CD14-positive monocyte (primary cell): ENCODE data around the gene PRAME. TPM values are rescaled to one million over a fixed set of nuclear protein-coding genes. Genes with fewer than 3 reads are reported as not detected.
A peak's percentile ranks its signal among the peaks of the same experiment; 100 is the strongest.

ENCODE experiments used
- DNase-seq, 3 donors: peaks; one replicate each; pipeline ENCODE4 v3.0.0-alpha.2; 2011 to 2022
- H2AFZ ChIP-seq: 2 replicates; pipeline ENCODE4 v1.6.0; 2012; ENCODE audit warnings: mild to moderate bottlenecking, low read depth, low read length, inconsistent platforms; ENCODE audit not compliant: insufficient read depth, poor library complexity, severe bottlenecking
- H3K27ac ChIP-seq, 2 donors: 1 replicate in 1 of 2; 2 replicates in 1 of 2; pipeline ENCODE4 v1.5.1; 2012 to 2013; ENCODE audit warnings: low read length in 2 of 2, control low read depth in 1 of 2, inconsistent platforms in 1 of 2, low read depth in 1 of 2, mild to moderate bottlenecking in 1 of 2
- H3K27me3 ChIP-seq, 2 donors: one replicate each; pipeline versions ENCODE4 v1.6.0 to v1.6.1; 2011 to 2013; ENCODE audit warnings: low read length in 2 of 2; ENCODE audit not compliant: control insufficient read depth in 2 of 2, insufficient read depth in 2 of 2
- H3K36me3 ChIP-seq, 2 donors: replicated peaks in 1 of 2; 1 replicate in 1 of 2; 2 replicates in 1 of 2; pipeline versions ENCODE4 v1.5.1 to v1.6.1; 2012 to 2013; ENCODE audit warnings: low read length in 2 of 2, control low read depth in 1 of 2, inconsistent platforms in 1 of 2, mild to moderate bottlenecking in 1 of 2; ENCODE audit not compliant: insufficient read depth in 2 of 2, control insufficient read depth in 1 of 2
- H3K4me1 ChIP-seq, 2 donors: 1 replicate in 1 of 2; 2 replicates in 1 of 2; pipeline versions ENCODE4 v1.5.1 to v1.6.1; 2012 to 2013; ENCODE audit warnings: low read length in 2 of 2, control low read depth in 1 of 2, inconsistent platforms in 1 of 2, mild to moderate bottlenecking in 1 of 2, moderate library complexity in 1 of 2; ENCODE audit not compliant: insufficient read depth in 2 of 2, control insufficient read depth in 1 of 2
- H3K4me2 ChIP-seq: replicated peaks from 2 replicates; pipeline ENCODE3; 2012; ENCODE audit warnings: low read length, moderate library complexity, mild to moderate bottlenecking; ENCODE audit not compliant: poor library complexity, severe bottlenecking; ENCODE audit errors: extremely low read depth
- H3K4me3 ChIP-seq, 3 experiments: fragments of 200-600 bp in 1 of 3; sonication (generic) in 1 of 3; replicated peaks in 1 of 3; 1 replicate in 2 of 3; 2 replicates in 1 of 3; pipeline ENCODE4 v1.5.1; 2011 to 2013; ENCODE audit warnings: low read length in 3 of 3, mild to moderate bottlenecking in 3 of 3, control low read depth in 2 of 3, low read depth in 2 of 3, inconsistent platforms in 1 of 3, moderate library complexity in 1 of 3
- H3K79me2 ChIP-seq: 2 replicates; pipeline ENCODE4 v1.6.0; 2012; ENCODE audit warnings: mild to moderate bottlenecking, control low read depth, inconsistent platforms, low read length, moderate library complexity; ENCODE audit not compliant: insufficient read depth
- H3K9ac ChIP-seq: 2 replicates; pipeline ENCODE4 v1.6.0; 2017; ENCODE audit warnings: low read length, mild to moderate bottlenecking; ENCODE audit not compliant: insufficient read depth, poor library complexity, severe bottlenecking
- H3K9me3 ChIP-seq, 2 donors: replicated peaks in 1 of 2; 1 replicate in 1 of 2; 2 replicates in 1 of 2; pipeline versions ENCODE4 v1.5.1 to v1.6.1; 2012 to 2013; ENCODE audit warnings: low read length in 2 of 2, control low read depth in 1 of 2; ENCODE audit not compliant: control insufficient read depth in 1 of 2, insufficient read depth in 1 of 2
- H4K20me1 ChIP-seq: 2 replicates; pipeline ENCODE4 v1.6.0; 2012; ENCODE audit warnings: mild to moderate bottlenecking, low read length, control low read depth, moderate library complexity; ENCODE audit not compliant: insufficient read depth
- H3K27ac Mint-ChIP-seq, 7 donors: one replicate each; pipeline ENCODE4 v1.8.0; 2020; ENCODE audit warnings: mild to moderate bottlenecking in 7 of 7, mixed read lengths in 7 of 7, moderate library complexity in 6 of 7, inconsistent platforms in 2 of 7
- H3K27me3 Mint-ChIP-seq, 3 donors: one replicate each; pipeline ENCODE4 v1.8.0; 2021 to 2022; ENCODE audit warnings: low read depth in 3 of 3, mild to moderate bottlenecking in 3 of 3, mixed read lengths in 3 of 3, moderate library complexity in 3 of 3, inconsistent platforms in 1 of 3
- H3K36me3 Mint-ChIP-seq, 2 donors: one replicate each; pipeline ENCODE4 v1.8.0; 2020; ENCODE audit warnings: mixed read lengths in 2 of 2, inconsistent platforms in 1 of 2, mild to moderate bottlenecking in 1 of 2
- H3K4me1 Mint-ChIP-seq: one replicate; pipeline ENCODE4 v1.8.0; 2020; ENCODE audit warnings: mild to moderate bottlenecking, mixed read lengths
- H3K4me3 Mint-ChIP-seq, 2 donors: one replicate each; pipeline ENCODE4 v1.8.0; 2020; ENCODE audit warnings: mild to moderate bottlenecking in 2 of 2, mixed read lengths in 2 of 2, moderate library complexity in 1 of 2
- H3K9me3 Mint-ChIP-seq, 7 donors: one replicate each; pipeline ENCODE4 v1.8.0; 2020 to 2022; ENCODE audit warnings: mixed read lengths in 7 of 7, mild to moderate bottlenecking in 6 of 7, moderate library complexity in 6 of 7, inconsistent platforms in 2 of 7
- WGBS: methylation state at CpG from one replicate; pipeline ENCODE4 v1.1.5; 2013; ENCODE audit warnings: missing lambda C conversion rate; ENCODE audit not compliant: insufficient coverage; 5-methylcytosine and 5-hydroxymethylcytosine counted together
- intact Hi-C, 2 donors: fragments of 100-400 bp; cut with micrococcal nuclease; formaldehyde crosslinking; loops; one replicate each; pipeline versions ENCODE4 v1.15.0 to v1.15.1; 2023
- polyA plus RNA-seq, 3 donors: library from polyadenylated mRNA; depleted of rRNA in 1 of 3; unstranded in 2 of 3; stranded (reverse) in 1 of 3; fragments of 300-500 nt in 2 of 3; fragments of >200 nt in 1 of 3; fragmentation: Illumina TruSeq in 2 of 3; gene quantifications; 1 replicate in 2 of 3; 2 replicates in 1 of 3; pipeline ENCODE4 v1.2.3, GENCODE V29; 2012 to 2021
- TF ChIP-seq, protein P1 (sequence below): fragments of 200-600 bp; IDR thresholded peaks from one replicate; pipeline ENCODE4 v1.8.0; 2022; ENCODE audit warnings: antibody characterized with exemption, mild to moderate bottlenecking

PRAME gene
- polyA plus RNA-seq, 3 donors: not detected

- Histone ChIP-seq H3K4me2 (no peak overlapping the region), H3K9me3 (no peaks in the 10 kb centered on the region), H3K4me3 (no peak overlapping the region), H3K79me2 (no peaks in the 10 kb centered on the region), H3K36me3 (no peaks in the 10 kb centered on the region), H4K20me1 (no peaks in the 10 kb centered on the region), H3K9ac (no peak overlapping the region), H3K27ac (no peak overlapping the region), H2AFZ (no peak overlapping the region), H3K27me3 (peaks cover 5% of the 10 kb centered on the region in 2 donors), H3K4me1 (no peaks in the 10 kb centered on the region)
- intact Hi-C loops: no loop called here
- Mint-ChIP-seq H3K27me3 (peaks cover 10 to 17% (median 14%) of the 10 kb centered on the region in 3 donors), H3K36me3 (no peaks in the 10 kb centered on the region), H3K4me1 (no peaks in the 10 kb centered on the region), H3K9me3 (peaks cover 0 to 2% (median 0%) of the 10 kb centered on the region in 7 donors), H3K27ac (no peak overlapping the region), H3K4me3 (no peak overlapping the region)
- no peak for DNase-seq
- TF ChIP-seq, protein P1, sequence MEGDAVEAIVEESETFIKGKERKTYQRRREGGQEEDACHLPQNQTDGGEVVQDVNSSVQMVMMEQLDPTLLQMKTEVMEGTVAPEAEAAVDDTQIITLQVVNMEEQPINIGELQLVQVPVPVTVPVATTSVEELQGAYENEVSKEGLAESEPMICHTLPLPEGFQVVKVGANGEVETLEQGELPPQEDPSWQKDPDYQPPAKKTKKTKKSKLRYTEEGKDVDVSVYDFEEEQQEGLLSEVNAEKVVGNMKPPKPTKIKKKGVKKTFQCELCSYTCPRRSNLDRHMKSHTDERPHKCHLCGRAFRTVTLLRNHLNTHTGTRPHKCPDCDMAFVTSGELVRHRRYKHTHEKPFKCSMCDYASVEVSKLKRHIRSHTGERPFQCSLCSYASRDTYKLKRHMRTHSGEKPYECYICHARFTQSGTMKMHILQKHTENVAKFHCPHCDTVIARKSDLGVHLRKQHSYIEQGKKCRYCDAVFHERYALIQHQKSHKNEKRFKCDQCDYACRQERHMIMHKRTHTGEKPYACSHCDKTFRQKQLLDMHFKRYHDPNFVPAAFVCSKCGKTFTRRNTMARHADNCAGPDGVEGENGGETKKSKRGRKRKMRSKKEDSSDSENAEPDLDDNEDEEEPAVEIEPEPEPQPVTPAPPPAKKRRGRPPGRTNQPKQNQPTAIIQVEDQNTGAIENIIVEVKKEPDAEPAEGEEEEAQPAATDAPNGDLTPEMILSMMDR: no peak
These were observed 15.3 kb upstream of the PRAME start for GRCh38 chr22:22574361-22574760.

GRCh38 chr22:22573047-22573889, 14.2 kb upstream of the PRAME start:
- TF ChIP-seq, protein P1: no peak
- H2AFZ ChIP-seq: no peak overlapping the region
- DNase-seq: no peak
- H3K9me3 ChIP-seq: no peaks in the 10 kb centered on the region
- H4K20me1 ChIP-seq: no peaks in the 10 kb centered on the region
- no peaks in the 10 kb centered on the region for H3K36me3 ChIP-seq
- no peaks in the 10 kb centered on the region for H3K4me1 Mint-ChIP-seq
- intact Hi-C loops: no loop called here
- no peaks in the 10 kb centered on the region for H3K79me2 ChIP-seq
- no peak overlapping the region for H3K27ac ChIP-seq
- H3K4me2 ChIP-seq: no peak overlapping the region
- H3K27me3 Mint-ChIP-seq: peaks cover 12 to 25% (median 21%) of the 10 kb centered on the region in 3 donors
- H3K4me1 ChIP-seq: no peaks in the 10 kb centered on the region
- no peak overlapping the region for H3K4me3 Mint-ChIP-seq
- H3K4me3 ChIP-seq: no peak overlapping the region
- H3K27me3 ChIP-seq: peaks cover 5 to 8% of the 10 kb centered on the region in 2 donors
- no peaks in the 10 kb centered on the region for H3K36me3 Mint-ChIP-seq
- H3K9ac ChIP-seq: no peak overlapping the region
- H3K9me3 Mint-ChIP-seq: no peaks in the 10 kb centered on the region
- 84% methylated on average over 5 of the region's 8 CpGs for WGBS
- peak overlapping the region in 1 of 7 donors; percentile 51 for H3K27ac Mint-ChIP-seq
